ENCODE results near the gene CRYGA.
"Not testable (repeated sequence)": the region's sequence is repeated elsewhere in the genome, so short reads cannot be mapped to it uniquely, and the experiment has no call there.

CRYGA gene

DNA sequence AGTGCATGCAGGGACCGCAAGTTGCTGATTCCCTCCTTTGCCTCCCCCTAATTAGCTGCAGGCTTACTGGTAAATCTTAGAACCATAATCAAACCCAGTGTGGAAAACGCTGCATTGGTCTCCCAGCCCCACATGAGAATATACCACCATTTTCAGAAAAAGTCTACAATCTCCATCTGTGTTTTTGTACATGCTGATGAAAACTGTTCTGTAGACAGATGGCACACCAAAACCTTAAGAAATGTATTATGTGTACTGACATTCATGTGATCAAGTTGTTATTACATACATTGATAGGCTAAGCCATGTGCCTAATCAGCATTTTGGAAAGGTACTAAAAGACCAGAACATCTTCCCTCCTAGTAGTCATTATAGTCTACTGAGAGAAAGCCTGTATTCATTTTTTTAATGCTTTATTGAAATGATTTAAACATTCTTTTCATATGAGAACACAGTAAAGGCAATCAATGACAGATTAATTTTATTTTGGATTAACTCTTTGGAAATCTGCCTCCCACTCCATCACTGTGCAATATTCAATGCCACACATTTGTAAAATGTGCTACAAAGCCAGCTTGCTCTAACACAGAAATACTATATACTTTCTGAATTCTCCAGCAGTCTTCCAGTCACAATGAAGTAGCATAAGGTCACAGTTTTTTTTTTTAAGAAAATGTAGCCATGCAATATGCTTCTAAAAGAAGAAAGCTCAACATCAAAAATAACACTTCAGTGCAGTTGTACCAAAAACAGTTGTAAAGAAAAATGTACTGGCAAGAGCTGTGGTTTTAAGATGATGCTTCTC, 1.8 kb upstream of the CRYGA start:
- DNase-seq = no peak

DNA sequence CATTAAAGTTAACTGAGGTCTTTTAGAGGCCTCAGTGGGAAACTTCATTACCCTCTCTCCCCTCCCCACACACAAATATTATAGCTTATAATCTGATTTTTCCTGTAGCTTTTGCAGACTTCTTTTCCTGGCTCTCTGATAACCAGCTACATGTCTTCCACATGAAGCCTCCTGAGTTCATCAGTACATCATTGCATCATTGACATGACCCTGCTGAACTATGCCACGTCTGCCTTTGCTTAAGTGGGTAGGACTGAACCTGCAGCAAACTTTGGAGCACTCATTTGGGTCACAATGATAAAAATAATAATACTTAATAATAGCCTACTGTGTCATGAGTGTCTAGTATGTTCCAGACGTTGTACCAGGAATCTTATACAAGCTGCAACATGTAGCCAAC, 7.0 kb downstream of the CRYGA start:
- DNase-seq = no peak

DNA sequence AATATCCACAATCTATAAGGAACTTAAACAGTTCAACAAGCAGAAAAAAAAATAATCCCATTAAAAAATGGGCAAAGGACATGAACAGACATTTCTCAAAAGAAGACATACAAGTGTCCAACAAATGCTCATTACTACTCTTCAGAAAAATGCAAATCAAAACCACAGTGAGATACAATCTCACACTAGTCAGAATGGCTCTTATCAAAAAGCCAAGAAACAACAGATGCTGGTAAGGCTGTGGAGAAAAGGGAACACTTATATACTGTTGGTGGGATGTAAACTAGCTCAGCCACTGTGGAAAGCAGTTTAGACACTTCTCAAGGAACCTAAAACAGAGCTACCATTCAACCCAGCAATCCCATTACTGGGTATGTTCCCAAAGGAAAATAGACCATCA, 10.2 kb downstream of the CRYGA start:
- DNase-seq = no peak

DNA sequence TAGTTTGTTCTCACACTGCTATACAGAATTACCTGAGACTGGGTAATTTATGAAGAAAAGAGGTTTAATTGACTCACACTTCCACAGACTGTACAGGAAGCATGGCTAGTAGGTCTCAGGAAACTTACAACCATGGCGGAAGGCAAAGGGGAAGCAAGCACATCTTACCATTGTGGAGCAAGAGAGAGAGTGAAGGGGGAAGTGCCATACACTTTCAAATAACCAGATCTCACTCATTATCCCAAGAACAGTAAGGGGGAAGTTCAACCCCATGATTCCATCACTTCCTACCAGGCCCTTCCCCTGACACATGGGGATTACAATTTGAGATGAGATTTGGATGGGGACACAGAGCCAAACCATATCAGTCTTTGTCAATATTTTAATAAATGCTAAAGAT, 12.4 kb downstream of the CRYGA start:
- no peak for DNase-seq

DNA sequence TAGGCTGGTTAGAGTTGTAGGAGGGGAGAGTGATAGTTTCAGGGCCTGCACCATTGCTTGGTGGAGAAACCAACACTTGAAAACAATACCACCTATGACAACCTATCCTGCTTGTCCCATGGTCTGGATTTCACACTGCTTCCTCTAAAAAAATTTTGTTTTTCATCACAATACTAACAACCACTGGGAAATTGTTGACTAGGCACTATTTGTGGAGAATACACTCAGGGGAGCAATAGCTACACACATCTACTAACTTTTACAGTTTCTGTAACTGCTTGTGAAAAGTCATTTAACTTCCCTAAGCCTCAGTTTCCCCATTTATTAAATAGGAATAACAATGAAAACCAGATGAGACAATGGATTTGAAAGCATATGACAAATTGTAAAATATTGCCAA, 13.3 kb downstream of the CRYGA start:
- no peak for DNase-seq

DNA sequence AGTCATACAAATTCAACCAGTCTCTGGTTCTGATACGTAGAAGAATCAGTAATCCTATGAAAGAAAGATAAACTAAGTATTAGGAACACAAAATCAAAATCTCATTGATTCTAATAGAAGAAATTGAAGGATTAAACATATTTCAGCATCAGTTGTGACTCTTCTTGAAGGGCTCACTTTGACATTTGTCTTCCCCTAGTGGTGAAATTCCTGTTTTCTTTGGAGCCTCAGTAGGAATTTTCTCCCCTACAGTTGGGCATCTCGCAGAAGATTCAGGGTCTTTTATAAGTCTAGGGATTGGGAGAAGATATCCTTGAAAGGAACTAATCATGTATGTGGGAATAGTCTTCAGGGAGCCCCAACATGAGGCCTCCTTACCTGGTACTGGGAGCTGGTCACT, 14.6 kb downstream of the CRYGA start:
- no peak for DNase-seq

DNA sequence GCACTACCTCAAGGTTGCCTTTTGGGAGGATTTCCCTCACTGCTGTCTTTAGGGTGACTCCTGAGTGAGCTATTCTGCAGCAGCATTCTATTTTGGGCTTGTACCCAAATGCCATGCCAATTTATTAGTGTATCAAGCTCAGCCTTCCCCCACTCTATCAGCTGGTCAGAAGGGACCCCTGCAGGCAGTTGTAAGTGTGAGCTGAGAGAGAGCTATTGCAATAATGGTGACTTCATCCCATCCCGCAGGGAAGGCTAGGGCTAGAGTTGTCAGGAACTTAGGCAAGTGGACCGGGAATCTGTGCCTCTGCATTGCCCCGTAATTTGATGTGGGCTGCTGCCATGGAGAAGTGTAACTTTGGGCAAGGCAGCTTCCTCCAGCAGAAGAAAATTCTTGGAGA, 15.6 kb downstream of the CRYGA start:
- no peak for DNase-seq

DNA sequence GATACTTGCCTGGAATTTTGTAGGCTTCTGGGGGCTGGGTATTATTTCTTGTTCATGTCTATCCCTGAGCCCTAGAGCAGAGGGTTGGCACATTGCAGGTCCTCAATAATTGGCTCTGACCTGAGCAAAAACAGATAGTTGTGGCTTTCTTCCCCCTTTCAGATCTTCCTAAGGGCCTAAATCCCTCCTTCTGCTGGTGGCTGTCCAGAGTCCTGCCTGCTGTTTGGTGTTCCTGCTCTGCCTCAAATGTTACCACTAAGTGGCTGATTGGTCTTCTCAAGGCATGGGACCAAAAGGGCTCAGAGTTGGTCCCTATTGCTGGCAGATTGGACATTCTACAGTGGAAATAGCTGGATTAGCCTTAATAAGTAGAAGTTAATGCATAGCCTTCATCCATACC, 16.4 kb downstream of the CRYGA start:
- DNase-seq = no peak

DNA sequence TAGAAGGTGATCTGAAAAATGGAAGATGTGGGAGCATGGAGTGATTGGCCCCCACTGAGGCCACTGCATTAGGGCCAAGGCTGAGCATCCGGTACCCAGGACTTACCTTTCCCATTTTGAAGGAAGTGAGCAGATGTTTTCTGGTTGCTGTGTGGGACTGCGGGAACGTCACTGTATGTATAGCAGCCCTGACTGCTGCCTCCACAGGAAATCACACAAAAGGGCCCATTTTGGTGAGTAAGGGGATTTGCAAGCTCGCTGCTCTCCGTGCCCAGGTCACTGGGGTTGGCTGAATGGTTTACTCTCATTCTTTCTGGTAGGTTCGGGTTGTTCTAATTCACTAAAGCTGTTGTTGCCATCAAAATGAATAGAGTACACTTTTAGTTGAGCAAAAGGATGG, 17.4 kb downstream of the CRYGA start, which contains the start of gene CRYGB:
CRYGB (minus strand) TSS at position 153 of the 400 bp plus-strand sequence; CDS start at position 115, 38 bp downstream.
- no peak for DNase-seq

DNA sequence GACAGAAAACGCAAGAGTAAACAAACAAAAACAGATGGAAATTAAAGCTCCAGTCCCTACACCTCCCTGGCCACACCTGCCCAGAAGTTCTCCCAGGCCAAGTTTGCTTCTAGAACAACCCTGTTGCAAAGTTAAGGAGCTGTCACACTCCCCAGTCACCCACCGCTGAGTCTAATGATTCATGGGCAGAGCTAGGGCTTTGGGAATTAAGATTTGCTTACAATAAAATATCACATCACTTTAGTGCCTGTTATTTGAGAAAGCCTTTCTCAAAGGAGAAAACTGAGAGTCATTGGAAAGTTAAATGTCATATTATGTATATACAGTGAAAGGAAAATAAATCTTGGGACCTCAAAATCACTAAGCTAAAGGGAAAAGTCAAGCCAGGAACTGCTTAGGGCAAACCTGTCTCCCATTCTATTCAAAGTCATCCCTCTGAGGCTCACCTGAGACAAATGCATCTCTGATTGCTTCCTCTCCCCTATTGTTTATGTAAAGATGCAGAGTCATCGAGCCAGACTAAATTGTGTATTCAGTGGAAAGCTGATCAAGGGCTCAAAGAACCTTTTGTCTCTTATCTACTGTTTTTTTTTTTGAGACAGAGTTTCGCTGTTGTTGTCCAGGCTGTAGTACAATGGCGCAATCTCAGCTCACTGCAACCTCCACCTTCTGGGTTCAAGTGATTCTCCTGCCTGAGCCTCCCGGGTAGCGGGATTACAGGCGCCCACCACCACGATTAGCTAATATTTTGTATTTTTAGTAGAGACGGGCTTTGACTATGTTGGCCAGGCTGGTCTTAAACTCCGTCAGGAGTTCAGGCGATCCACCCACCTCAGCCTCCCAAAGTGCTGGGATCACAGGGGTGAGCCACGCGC, 20.2 kb downstream of the CRYGA start:
- no peak for DNase-seq

DNA sequence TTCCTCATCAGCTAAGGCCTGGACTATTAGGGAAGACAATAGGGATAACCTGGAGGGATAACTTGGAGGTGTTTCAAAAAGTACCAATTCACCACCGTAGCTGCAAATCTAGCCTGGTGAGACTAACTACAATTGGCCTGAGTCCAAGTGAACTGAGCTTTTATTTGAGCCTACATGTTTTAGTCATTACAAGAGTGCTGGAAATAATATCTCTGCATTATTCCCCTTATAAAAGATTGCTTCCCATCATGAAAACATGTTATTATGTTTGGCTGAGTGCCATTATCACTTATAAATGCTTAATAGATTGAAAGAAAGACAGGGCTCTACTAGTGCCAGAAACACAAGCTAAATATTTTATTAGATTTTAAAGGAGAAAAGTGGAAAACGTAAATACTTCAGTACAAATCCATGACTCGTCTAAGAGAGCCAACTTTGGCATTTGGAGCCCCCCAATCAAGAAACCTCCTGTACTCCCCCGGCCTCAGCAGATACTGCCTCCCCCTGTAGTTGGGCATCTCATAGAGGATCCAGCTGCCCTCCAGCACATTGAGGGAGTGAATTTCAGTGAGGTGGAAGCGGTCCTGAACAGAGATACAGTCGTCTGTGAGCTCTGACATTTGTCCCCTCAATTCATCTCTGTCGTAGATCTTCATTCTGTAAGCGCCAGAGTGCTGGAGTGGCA, 21.0 kb downstream of the CRYGA start:
- DNase-seq = no peak

DNA sequence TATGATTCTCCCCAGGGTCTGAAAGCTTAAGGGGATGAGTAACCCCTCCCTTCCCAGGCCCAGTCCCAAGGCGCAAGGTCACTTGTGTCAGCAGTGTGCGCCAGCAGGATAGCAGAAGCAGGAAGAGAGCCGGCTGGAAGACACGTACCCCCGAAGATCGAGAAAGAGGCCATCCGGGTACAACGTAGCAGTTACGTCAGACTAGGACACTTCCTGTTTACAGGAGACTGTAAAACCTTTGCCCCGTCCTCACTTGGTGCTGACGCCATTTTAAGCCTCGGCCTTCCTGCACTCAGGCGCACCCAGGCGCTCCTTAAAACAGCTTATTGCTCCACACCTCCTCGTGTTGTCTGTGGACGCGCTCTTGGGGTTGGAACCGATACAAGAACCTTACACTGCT, 23.9 kb downstream of the CRYGA start:
- DNase-seq = no peak

DNA sequence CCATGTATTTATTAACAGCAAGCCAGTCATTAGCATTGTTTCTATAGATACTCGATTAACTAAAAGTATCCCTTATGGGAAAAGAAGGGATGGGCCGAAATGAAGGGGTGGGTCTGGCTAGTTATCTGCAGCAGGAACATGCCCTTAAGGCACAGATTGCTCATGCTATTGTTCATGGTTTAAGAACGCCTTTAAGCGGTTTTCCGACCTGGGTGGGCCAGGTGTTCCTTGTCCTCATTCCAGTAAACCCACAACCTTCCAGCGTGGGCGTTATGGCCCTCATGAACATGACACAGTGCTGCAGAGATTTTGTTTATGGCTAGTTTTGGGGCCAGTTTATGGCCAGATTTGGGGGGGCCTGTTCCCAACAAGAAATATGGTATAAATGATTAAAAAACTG, 25.1 kb downstream of the CRYGA start:
- not testable (repeated sequence) for DNase-seq

DNA sequence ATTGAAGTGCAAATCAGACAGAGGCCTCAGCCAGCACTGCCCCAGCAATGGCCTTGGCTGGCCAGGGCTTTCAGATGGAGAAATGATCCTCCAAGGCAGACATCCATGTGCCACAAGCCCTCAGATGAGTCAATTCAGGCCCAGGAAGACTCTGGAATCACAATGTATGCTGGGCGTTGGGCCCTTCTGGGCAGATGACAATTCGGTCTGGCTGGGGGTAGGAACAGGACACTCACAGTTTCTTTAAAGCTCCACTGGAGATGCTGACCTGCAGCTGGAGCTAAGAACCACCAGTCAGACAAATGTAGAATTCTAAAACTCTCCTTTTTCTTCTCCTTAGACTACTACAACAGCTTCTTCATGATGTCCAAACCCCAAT, 26.7 kb downstream of the CRYGA start:
- DNase-seq = no peak

DNA sequence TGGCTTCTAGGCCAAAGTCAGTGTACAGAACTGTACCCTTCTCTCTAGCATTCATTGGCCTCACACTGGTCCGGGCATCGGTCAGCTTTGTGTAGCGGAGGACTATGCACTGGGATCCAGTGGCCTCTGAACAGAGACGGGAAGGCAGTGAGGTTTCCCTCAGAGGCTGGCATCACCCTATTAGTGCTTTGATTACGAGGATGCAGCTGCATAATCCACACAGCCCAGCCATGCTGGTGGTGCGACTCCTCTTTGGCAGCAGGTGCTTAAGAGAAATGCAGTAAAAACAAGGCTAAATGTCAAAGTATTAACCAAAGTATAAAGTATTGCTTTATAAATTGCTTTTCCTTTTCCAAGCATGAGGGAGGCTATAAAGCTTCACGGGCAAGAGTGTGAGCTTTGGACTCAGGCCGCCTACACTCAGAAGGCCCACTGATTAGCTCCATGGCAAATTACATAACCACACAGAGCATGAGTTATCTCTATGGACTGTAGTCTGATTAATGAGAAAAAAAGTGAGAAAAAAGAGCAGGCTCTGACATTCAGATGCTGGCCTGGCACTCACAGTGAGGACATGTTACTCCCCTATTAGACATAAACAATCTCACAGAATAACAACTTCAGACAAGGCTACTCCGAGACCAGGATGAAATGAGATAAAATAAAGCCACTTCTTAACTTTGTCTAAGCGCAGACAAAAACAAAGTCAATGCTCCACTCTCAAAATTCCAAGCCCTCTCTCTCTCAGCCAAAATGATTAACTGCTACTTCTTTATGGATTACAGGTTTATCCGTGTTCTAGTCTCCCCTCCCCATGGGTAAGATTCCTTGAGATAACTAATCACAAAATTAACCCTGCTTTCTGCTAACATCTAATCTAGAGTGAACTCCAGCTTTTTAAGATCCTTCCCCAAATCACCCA, 27.3 kb downstream of the CRYGA start:
- no peak for DNase-seq

DNA sequence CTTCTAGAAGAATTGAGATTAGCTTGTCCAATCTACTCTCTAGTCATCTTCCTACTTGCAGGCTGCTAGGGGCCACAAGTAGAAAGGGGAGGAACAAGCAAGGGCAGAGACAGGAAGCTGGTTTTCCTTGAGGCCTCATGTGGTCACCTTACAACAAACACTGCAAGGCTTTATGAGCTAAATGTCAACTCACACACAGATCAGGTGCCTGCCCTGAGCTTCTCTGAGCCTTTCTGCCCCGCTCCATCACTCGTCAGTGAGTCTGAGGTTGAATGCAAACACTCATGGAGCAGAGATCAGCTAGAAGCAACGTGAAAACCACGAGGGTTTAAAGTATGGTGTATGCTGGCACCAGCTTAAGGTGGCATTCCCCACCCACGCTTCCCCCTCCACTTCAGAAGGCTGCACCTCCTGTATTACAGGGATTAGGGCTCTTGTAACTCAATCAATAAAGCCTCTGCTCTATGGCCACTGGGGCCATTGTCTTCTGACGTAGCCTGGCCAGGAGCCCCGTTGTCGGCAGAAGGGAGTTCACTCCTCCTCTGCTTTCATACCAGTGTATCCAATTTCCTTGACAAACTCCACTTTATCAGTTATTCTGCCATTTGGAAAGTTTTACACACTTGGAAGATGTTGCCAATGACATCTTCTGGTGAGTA, 28.3 kb downstream of the CRYGA start:
- no peak for DNase-seq

DNA sequence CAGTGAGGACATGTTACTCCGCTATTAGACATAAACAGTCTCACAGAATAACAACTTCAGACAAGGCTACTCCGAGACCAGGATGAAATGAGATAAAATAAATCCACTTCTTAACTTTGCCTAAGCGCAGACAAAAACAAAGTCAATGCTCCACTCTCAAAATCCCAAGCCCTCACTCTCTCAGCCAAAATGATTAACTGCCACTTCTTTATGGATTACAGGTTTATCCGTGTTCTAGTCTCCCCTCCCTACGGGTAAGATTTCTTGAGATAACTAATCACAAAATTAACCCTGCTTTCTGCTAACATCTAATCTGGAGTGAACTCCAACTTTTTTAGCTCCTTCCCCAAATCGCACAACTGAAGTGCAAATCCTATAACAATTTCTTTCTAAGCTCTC, 32.7 kb downstream of the CRYGA start:
- no peak for DNase-seq

DNA sequence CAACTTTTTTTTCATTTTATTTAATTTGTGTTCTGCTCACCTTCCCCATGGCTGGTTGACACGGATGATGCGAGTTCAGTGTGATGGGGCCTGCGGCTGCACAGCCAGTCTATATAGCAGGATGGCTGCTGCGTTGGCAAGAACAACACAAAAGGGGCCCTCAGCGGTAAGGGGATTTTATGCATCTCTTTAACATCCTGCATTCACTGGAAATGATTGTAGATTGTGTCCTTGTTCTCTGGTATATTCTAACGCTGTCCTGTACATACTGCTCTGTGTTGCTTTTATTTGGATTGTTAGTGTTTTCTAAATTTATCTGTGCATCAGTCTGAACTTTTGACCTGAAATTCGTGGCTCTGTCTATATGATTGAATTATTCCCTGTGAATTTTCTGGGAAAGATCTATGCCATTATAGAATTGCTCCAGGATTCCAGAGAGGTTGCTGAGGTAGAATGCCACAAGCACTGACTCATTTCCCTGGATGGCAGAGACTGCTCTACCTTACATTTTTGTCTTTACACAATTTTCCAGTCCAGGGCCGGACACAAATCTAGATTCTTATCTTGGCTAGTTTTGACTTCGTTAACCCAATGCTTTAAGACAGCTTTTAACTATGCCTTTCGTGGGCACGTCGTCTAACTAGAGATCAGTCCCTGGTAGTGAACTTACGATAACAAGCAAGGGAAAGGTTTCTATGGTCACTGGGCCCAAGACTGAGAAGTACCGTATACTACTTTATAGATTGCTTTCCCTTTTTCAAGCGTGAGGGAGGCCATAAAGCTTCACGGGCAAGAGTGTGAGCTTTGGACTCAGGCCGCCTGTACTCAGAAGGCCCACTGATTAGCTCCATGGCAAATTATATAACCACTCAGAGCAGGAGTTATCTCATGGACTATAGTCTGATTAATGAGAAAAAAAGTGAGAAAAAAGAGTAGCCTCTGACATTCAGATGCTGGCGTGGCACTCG, 33.4 kb downstream of the CRYGA start, which contains the start of gene CRYGC:
CRYGC (minus strand) TSS at position 85 of the 968 bp plus-strand sequence; CDS start at position 49, 36 bp downstream.
- DNase-seq = no peak

DNA sequence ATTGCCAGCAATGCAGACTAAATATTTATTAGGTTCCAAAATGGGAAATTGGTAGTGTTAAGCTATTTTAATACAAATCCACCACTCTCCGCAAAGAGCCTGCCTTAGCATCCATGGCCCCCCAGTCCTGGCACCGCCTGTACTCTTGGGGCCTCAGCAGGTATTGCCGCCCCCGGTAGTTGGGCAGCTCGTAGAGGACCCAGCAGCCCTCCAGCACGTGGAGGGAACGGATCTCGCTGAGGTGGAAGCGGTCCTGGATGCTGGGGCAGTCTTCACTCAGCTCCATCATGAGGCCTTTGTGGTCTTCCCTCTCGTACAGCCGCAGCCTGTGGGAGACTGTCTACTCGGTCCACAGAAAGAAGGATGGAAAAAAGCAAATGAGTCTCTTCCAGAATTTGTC, 35.3 kb downstream of the CRYGA start:
- DNase-seq = no peak

DNA sequence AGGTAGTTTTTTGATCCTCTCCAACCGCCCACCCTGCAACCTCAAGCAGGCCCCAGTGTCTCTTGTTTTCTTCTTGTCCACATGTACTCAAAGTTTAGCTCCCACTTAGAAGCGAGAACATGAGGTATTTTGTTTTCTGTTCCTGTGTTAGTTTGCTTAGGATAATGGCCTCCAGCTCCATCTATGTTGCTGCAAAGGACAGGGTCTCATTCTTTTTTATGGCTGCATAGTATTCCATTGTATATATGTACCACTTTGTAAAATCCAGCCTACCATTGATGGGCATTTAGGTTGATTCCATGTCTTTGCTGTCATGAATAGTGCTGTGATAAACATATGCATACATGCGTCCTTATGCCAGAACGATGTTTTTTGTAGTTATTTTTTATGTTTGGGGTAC, 36.3 kb downstream of the CRYGA start:
- no peak for DNase-seq

DNA sequence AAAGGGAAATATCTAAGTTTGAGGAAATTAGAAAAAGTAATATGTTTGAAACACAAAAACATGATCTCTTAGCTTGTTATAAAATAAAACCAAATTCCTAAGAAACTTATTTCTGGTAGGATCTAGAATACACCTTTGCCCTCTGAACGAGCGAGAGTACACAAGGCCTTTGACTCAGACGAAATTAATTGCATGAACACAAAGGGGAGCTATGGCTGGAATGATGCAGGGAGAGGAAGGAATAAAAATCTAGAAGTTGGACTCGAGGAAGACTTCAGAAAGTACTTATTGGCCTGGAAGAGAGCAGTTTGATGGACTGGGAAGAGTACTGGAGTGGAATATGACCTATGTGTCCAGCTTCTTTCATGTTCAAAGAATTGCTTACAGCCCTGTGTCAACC, 38.1 kb downstream of the CRYGA start:
- DNase-seq = no peak
